Right renal pelvis (tissue), 4 donors: Measurements from ENCODE around the gene CTNND2. TPM values are rescaled to one million over a fixed set of nuclear protein-coding genes. Genes with fewer than 3 reads are reported as not detected.
"Not testable (repeated sequence)": the region's sequence is repeated elsewhere in the genome, so short reads cannot be mapped to it uniquely, and the experiment has no call there.

Experiments used
- DNase-seq, 4 donors: peaks; one replicate each; pipeline ENCODE4 v3.0.0-alpha.2; 2013; ENCODE audit warnings: low read depth in 4 of 4, low spot score in 3 of 4, missing footprints in 1 of 4
- polyA plus RNA-seq, 4 donors: library from polyadenylated mRNA; unstranded; fragments of 120-200 nt; gene quantifications; one replicate each; pipeline ENCODE4 v1.2.1, GENCODE V29; 2013; ENCODE audit not compliant: insufficient read length in 4 of 4

CTNND2 gene
- polyA plus RNA-seq, 4 donors = 1.9 to 2.8 (median 2.5) TPM

GRCh38 chr5:11482011-11482410 lies 422.2 kb downstream of the CTNND2 start:
- no peak for DNase-seq

GRCh38 chr5:11477786-11478185 lies 426.5 kb downstream of the CTNND2 start:
- DNase-seq = no peak

GRCh38 chr5:11476866-11477265 lies 427.4 kb downstream of the CTNND2 start:
- no peak for DNase-seq

DNA sequence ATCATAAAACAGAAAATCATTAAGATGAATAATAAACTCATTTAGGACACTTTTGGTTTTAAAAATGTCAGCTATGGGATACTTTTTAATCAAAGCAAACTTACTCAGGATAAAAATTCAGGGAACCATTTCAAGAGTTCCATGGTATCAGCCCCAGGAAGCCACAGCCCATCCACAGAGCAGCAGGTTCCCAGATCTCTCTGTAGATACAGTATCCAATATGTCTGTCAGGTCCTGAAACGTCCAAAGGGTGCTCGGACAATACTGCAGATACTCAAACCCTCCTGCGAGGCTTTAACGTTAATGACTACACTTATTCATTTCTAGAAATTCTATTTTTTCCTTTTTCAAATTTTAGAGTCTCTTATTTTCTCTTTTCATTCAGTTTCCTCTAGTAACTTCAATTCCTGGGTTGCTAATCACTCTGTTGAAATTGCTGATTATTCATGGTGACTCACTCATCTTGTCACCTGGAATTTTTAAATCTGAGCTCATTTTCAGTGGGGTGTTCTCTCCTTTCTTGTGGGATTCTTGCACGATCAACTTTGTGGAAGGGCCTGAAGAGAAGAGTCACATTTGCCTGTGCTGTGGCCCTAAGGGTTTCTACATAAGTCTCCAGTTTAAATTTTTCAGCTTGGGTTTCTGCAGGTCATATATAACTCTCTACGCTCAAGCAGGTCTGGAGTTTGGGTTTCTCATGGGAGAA lies 435.8 kb downstream of the CTNND2 start:
- no peak for DNase-seq

DNA sequence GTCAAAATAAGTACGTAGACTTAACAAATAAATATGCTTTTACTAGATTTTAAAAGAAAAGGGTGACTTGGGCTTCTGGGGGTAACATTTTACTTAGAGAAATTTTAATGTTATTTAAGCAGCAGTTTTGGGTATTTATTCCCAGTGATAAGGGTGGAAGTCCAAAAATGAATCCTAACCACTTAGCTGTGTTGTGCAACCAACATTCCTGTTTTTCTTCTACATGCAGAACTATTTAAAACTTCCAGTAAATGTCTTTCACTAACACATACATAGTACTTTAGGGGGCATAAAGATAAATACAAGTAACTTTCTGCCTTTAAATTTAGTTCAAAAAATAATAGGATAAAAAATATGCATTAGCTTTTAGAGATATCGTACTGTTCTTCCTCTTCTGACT lies 436.7 kb downstream of the CTNND2 start:
- DNase-seq = no peak

GRCh38 chr5:11459716-11460115 lies 444.5 kb downstream of the CTNND2 start:
- DNase-seq = no peak

GRCh38 chr5:11455505-11455904 lies 448.7 kb downstream of the CTNND2 start:
- DNase-seq = no peak

DNA sequence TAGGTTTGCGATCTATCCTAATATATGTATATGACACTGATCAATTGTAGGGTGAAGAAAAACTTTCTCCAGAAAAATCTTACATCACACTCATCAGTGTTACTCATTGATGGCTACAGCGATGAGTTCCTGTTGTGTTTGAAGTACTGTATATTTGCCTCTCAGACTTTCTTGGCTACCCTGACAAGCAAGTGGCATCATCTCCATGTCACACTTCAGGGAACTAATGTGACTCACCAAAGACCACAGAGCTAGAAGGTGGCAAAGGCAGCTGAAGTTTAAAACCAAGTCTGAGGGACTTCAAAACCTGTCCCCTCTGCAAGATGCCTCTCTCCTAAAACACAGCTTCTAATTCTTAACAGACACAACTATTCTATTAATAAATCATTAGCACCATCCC lies 451.4 kb downstream of the CTNND2 start:
- no peak for DNase-seq

DNA sequence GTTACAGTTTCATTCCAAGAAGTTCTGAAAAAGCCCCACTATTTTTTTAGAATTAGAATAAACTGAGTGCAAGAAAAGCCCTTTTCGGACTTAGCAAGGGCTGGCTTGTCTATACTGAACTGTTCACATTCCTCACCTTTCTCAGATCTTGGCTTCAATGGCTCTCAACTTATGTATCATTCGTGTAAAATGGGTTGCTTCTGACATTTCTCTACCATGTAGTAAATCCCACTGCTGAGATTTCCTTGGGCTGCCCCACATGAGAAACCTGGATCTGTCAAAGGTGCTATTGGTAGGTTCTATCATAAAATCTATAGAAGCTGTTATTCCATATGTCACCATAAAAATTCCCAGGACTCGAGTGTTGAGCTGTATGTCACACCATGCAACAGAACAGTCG lies 454.3 kb downstream of the CTNND2 start:
- DNase-seq = no peak

GRCh38 chr5:11449217-11449616 lies 455.0 kb downstream of the CTNND2 start:
- no peak for DNase-seq

- no peak for DNase-seq
Observed at GRCh38 chr5:11443831-11444230, 460.4 kb downstream of the CTNND2 start.

- DNase-seq = no peak
Observed at GRCh38 chr5:11432116-11432515, 472.1 kb downstream of the CTNND2 start.

DNA sequence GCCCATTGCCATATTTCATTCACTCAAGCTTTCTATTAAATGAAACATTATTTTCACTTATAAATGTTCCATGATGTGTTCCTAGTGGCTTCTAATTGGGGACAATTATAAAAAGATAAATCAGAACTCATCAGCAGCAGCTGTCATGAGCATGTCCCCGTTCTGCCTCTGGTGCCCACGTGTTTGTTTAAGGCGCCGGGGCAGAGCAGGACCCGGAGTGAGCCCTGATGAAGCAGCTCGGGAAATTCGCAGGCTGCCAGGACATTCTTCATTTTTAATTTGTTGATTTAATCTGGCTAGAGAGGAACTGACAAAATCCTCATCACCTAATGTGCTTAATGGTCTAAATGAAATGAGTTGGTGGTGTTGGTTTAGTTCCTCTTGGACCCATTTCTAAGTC lies 475.0 kb downstream of the CTNND2 start:
- DNase-seq = no peak

DNA sequence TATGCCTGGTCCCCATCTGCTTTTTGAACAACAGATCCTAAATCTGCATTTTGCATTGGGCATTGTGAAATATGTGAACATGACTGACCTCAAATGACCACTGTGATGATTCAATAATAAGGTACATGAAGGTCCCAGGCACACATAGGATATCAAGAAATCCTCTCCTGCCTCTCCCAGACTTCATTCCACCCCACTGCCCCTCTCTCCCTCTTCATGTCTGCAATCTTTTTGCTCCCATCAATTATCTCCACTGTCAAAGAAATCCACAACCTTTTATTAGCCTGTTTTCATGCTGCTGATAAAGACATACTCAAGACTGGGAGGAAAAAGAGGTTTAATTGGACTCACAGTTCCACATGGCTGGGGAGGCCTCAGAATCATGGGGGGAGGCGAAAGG lies 476.7 kb downstream of the CTNND2 start:
- DNase-seq = no peak

GRCh38 chr5:11426442-11426841 lies 477.8 kb downstream of the CTNND2 start:
- DNase-seq = no peak

DNA sequence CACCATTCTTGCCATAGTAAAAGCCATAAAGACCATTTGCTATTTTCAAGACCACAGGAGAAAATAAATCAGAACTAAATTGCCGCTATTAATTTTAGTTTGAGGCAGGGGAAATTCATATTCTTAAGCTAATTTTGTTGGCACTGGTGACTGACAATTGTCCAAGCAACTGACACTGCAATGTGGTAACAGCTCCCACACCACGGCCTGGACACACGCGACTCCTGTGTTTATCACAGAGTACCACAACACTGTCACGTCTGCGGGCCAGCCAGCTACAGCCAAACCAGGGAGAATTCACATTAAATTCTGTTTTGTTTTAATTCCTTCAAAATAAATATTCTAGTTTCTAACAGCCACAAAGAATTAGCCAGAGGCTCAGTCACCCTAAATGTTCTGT lies 481.9 kb downstream of the CTNND2 start:
- DNase-seq = no peak

- DNase-seq = no peak
Observed at GRCh38 chr5:11420969-11421368, 483.3 kb downstream of the CTNND2 start.

- no peak for DNase-seq
Observed at GRCh38 chr5:11415751-11416150, 488.5 kb downstream of the CTNND2 start.

DNA sequence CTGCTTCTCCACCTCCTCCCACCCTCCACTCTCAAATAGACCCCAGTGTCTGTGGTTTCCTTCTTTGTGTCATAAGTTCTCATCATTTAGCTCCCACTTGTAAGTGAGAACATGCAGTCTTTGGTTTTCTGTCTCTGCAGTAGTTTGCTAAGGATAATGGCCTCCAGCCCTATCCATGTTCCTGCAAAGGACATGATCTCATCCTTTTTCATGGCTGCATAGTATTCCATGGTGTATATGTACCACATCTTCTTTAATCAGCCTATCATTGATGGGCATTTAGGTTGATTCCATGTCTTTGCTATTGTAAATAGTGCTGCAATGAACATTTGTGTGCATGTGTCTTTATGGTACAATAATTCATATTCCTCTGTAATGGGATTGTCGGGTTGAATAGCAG lies 489.5 kb downstream of the CTNND2 start:
- DNase-seq = not testable (repeated sequence)

DNA sequence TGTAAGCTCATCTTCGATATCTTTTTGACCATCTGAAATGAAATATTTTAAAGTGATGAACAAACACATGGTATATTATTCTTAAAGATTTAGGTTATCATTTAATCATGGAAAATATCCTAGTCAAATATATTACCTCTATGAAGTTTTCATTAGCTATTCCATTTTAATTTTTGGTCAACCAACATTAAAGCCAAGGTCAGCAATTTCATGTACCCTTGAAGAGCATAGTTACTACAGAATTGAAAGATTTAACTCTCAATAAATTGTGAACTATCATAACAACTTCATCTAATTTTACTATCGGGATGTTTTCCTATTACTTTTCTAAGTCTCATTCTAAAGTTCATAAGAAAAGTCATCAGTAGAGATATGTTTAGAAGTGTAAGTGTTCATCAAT lies 492.6 kb downstream of the CTNND2 start:
- DNase-seq = no peak

DNA sequence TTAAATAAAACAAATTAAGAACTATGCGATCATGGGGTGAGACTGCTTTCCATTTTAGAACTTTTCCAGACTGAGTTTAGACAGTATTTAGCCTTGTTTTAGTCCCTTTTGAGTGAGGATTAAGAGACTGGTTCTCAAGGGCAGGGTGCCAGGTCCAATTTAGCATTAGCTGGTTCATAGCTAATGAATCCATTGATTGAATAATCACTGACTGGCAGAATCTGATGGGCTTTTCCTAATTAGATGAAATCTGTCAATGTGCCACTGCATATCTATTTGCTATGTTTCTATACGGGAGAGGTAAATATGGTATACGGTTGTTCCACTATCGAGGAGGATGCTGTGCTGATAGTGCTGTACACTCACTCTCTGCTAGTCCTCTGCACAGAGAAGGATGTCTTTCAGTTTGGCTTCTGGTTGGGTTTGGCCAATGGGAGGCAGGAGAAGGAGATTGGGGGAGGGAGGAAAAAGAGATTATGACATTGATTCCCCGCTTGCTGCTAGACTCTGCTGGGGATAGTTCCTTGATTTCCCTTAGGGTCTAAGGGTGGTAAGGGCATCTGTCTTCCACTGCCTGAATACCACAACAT lies 496.6 kb downstream of the CTNND2 start:
- DNase-seq = no peak

- DNase-seq = no peak
Observed at GRCh38 chr5:11400316-11400715, 503.9 kb downstream of the CTNND2 start.

- DNase-seq = no peak
Observed at GRCh38 chr5:11398728-11399127, 505.5 kb downstream of the CTNND2 start.
